ENCODE data around the gene ARHGEF11.

Gene ARHGEF11

GRCh38 chr1:157050836-157051235, 5.3 kb upstream of the ARHGEF11 start:
- DNase-seq (ENCODE audit: low spot score), result no peak

- no peak for DNase-seq (ENCODE audit: low spot score)
Measured at GRCh38 chr1:157047062-157047410, 1.5 kb upstream of the ARHGEF11 start.

DNA sequence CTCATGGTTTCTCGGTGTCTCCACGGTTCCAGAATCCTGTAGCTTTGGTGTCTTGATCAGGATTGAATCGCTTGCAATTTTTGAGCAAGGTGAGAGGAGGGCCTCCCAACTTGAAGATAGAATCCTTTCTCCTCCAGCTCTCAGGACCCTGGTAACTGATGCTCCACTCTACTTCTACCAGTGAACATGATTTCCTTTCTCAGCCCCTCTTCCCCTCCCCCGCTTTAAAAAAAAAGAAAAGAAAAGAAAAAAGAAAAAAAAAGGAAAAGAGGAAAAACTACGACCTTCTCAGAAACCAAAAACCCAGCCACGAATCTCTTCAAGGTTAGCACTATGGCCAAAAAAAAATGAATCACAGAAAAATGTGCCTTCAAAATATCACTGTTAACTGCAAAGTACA, 1.2 kb downstream of the ARHGEF11 start:
- DNase-seq (ENCODE audit: low spot score), result no peak

DNA sequence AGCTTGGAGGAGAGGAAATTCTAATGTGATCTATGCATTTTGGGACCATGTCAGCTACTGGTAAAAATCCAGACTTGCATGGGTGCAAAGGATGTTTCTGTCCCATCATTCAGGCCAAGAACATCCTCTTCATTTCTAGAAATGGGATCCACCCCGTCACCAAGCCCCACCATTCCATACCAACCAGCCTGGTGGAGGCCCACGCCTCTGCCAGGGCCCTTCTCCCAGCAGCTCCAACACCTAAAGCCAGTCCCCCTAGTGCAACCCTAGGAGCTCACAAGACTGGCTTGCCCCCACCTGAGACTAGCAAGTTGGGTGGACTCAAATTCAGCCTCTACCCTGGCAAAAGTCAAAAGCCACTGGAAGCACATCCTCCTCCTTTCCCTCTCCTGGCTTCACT, 1.9 kb downstream of the ARHGEF11 start:
- DNase-seq (ENCODE audit: low spot score), result no peak

DNA sequence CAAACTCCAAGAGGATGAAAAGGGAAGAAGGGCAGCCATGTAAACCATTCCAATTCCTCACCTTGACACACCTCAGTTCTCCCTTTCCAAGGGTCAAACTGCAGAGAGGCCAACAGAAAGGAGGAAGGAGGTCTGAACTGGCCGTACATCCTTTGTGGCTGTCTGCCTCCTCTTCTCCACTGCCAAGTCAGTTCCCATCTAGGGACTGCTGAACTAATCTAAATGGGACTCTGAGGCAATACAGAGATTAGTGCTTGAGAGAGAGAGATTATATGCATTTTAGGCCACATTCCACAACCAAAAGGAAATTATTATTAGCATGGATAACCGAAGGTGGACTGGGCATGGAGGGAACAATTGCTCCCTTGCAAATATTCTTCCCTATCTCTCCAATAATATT, 2.7 kb downstream of the ARHGEF11 start:
- DNase-seq (ENCODE audit: low spot score), result no peak

- no peak for DNase-seq (ENCODE audit: low spot score)
Measured at GRCh38 chr1:157040802-157041201, 4.7 kb downstream of the ARHGEF11 start.

DNA sequence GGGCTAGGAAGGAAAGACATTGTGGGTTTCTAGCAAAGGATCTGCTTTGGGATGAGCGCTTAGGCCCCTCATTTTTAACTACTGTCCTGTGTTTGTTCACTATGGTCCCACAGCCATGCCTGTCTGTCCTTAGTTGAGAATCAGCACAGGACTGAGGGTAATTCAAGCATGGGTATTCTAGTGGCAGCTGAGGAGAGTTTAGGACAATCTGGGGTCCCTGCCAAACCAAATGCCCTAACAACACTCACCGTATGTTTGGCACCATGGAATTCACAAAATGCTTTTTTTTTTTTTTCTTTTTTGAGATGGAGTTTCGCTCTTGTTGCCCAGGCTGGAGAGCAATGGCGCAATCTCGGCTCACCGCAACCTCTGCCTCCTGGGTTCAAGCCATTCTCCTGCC, 10.4 kb downstream of the ARHGEF11 start:
- DNase-seq (ENCODE audit: low spot score), result no peak

DNA sequence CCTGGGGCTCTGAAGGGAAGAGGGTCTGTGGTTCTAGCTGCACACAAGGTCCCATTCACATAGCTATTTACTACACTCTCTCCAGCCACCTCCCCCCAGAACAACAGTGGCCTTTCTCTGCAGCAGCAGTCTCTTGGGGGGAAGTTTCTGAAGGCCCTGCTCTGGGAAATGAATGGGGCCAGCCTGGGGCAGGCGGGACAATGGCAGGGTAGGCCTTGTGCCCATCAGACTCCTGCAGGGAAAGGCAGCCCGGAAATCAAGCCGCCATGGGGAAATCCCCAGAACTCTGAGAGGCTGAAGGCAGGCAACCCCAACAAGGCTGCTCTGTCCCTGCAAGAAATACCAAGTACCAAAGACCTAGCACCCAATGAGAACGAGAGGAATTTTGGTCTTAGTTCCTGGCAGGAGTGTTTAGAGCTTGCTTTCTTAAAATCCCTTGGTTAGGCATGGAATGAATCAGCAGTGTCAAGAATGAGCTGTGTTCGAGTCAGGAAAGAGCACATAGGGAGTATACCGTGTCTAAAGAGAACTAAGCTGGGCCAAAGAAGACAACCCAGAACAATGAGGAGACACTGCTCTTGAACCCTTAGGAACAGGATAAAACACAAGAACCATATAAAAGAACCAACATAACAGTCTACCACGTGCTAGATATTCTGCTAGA, 11.3 kb downstream of the ARHGEF11 start:
- no peak for DNase-seq (ENCODE audit: low spot score)

- no peak for DNase-seq (ENCODE audit: low spot score)
Measured at GRCh38 chr1:157033357-157033876, 12.1 kb downstream of the ARHGEF11 start.

DNA sequence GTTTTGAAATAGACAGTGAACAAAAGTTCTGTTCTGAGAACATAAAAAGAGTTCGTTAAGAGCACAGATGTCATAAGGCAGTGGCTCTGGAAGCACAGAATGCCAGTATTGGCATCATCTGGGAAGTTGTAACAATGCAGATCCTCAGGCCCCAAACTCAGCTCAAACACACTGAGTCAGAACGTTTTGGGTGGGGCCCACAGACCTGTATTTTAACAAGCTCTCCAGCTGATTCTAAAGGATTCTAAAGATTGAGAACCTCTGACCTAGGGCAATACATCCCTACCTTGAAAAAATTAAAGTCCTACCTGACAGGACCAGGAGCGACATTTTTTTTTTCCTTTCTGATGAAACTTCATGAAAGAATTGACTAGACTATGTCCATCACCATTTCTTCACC, 13.2 kb downstream of the ARHGEF11 start:
- DNase-seq (ENCODE audit: low spot score), result no peak

- DNase-seq (ENCODE audit: low spot score), result no peak
Measured at GRCh38 chr1:157030728-157031127, 14.8 kb downstream of the ARHGEF11 start.

GRCh38 chr1:157028674-157029073, 16.9 kb downstream of the ARHGEF11 start:
- no peak for DNase-seq (ENCODE audit: low spot score)

- DNase-seq (ENCODE audit: low spot score), result no peak
Measured at GRCh38 chr1:157025856-157026255, 19.7 kb downstream of the ARHGEF11 start.

GRCh38 chr1:157025385-157025784, 20.2 kb downstream of the ARHGEF11 start:
- no peak for DNase-seq (ENCODE audit: low spot score)

DNA sequence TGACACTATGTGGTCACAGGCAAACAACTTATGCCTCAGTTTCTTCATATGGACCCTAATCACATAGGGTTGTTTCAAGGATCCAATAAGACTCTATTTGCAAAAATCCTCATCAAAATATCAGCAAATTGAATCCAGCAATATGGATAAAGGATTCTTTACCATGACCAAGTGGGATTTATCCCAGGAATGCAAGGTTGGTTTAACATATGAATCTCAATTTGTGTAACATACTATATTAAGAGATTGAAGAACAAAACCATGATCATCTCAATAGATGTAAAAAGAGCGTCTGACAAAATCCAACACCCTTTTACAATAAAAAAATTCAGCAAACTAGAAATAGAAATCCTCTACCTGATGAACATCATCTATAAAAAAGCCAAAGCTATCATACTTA, 23.9 kb downstream of the ARHGEF11 start:
- DNase-seq (ENCODE audit: low spot score), result no peak

DNA sequence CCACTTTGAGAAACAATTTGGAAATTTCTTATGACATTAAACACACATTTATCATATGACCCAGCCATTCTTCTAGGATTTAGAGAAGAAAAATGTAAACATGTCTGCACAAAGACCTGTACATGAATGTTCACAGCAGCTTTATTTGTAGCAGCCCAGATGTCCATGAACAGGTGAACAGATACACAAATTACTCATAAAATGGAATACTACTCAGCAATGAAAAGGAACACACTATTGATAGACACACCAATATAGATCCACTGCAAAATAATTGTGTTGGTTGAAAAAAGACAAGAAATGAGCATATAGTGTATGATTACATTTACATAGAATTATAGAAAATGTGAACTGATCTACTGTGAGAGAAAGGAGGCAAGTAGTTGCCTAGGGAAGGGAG, 26.1 kb downstream of the ARHGEF11 start:
- DNase-seq (ENCODE audit: low spot score), result no peak

GRCh38 chr1:157011845-157012244, 33.7 kb downstream of the ARHGEF11 start:
- no peak for DNase-seq (ENCODE audit: low spot score)

- DNase-seq (ENCODE audit: low spot score), result no peak
Measured at GRCh38 chr1:157008502-157008901, 37.0 kb downstream of the ARHGEF11 start.

GRCh38 chr1:157007306-157007705, 38.2 kb downstream of the ARHGEF11 start:
- DNase-seq (ENCODE audit: low spot score), result no peak

DNA sequence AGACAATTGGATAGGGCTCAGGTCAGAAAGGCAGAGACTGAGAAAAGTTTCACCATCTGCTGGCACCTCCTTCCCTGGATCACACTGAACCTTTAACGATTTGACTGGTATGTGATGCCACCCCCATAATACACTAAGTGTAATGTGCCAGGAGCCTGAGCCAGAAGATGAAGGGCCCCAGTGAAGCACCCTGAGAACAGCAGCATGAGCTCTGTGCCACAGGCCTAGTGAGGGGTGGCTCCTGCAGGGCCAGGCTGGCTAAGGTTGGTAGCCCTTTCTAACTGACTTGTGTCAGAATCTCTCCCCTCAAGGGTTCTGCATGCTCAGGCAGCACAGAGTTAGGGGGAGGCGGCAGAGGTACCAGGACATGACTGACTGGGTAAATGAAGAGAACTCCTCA, 38.9 kb downstream of the ARHGEF11 start:
- DNase-seq (ENCODE audit: low spot score), result no peak

- DNase-seq (ENCODE audit: low spot score), result no peak
Measured at GRCh38 chr1:157005965-157006364, 39.6 kb downstream of the ARHGEF11 start.

GRCh38 chr1:157004806-157005205, 40.7 kb downstream of the ARHGEF11 start:
- no peak for DNase-seq (ENCODE audit: low spot score)

DNA sequence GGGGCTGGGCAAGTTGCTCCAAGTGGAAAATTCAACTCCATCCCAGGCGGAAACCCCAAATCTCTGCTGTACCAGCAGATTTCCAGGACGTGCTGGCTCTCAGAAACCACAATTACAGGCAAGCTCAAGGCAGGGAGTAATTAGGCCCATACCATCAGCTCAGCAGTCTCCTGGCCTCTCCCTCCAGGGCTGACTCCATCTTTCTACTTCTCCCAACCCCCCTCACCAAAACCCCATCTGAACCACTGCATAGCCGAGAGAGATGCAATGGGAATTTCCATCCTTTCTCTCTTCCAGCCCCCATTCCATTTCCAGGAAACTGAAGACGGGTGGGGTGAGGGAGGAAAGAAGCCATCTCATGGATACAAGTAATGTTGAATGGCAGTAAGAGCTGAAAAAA, 41.2 kb downstream of the ARHGEF11 start:
- no peak for DNase-seq (ENCODE audit: low spot score)

GRCh38 chr1:157001304-157001703, 44.2 kb downstream of the ARHGEF11 start:
- DNase-seq (ENCODE audit: low spot score), result no peak

GRCh38 chr1:157000686-157001085, 44.9 kb downstream of the ARHGEF11 start:
- DNase-seq (ENCODE audit: low spot score), result no peak

All from hematopoietic multipotent progenitor cell treated with erythropoietin and hydrocortisone succinate and interleukin-3 and kit ligand, for 15 days (in vitro differentiated cells).